Measurements from ENCODE around the gene COASY. TPM values are rescaled to one million over a fixed set of nuclear protein-coding genes. Genes with fewer than 3 reads are reported as not detected.

The COASY gene
- total RNA-seq, 4 donors from 2014 or later = 42.1 to 95.4 (median 80.2) TPM

- TF ChIP-seq POLR2A (IDR thresholded peaks at IDR 0.05) = peak; percentile 35 to 83
- no peak for TF ChIP-seq CTCF (IDR thresholded peaks at IDR 0.05)
- H3K36me3 ChIP-seq = peaks cover 0 to 66% (median 0%) of the 10 kb centered on the region in 3 donors
- H3K9me3 ChIP-seq = no peaks in the 10 kb centered on the region
- peak within 1 kb of the TSS; percentile 77 to 95 (median 90) for H3K4me3 ChIP-seq
- no peaks in the 10 kb centered on the region for H3K27me3 ChIP-seq
- peak within 1 kb of the TSS; percentile 96 to 100 (median 97) for H3K27ac ChIP-seq
- H3K4me1 ChIP-seq = peaks cover 0 to 46% (median 30%) of the 10 kb centered on the region in 4 donors
- DNase-seq = peak; percentile 93 to 98 (median 97)
Measured at GRCh38 chr17:42566883-42567573, 5.1 kb downstream of the COASY start, which contains the start of gene MLX. Gene MLX, plus strand, starts transcription at chr17:42567100. Its CDS starts 25 bp downstream, at chr17:42567125.

- no peaks in the 10 kb centered on the region for H3K27me3 ChIP-seq
- peak overlapping the region; percentile 96 to 100 (median 97) for H3K27ac ChIP-seq
- no peaks in the 10 kb centered on the region for H3K9me3 ChIP-seq
- peaks cover 0 to 35% (median 21%) of the 10 kb centered on the region in 4 donors for H3K4me1 ChIP-seq
- TF ChIP-seq POLR2A (IDR thresholded peaks at IDR 0.05) (no peak), CTCF (IDR thresholded peaks at IDR 0.05) (no peak)
- DNase-seq = peak in 1 of 3 donors; percentile 37
- H3K36me3 ChIP-seq = peaks cover 0 to 80% (median 0%) of the 10 kb centered on the region in 3 donors
- peak overlapping the region in 2 of 4 donors; percentile 77 to 95 for H3K4me3 ChIP-seq
Measured at GRCh38 chr17:42568341-42569111, 6.6 kb downstream of the COASY start.

GRCh38 chr17:42571435-42572225, 9.7 kb downstream of the COASY start:
- TF ChIP-seq CTCF (IDR thresholded peaks at IDR 0.05) (no peak), POLR2A (IDR thresholded peaks at IDR 0.05) (no peak)
- Histone ChIP-seq H3K9me3 (no peaks in the 10 kb centered on the region), H3K36me3 (peaks cover 0 to 71% (median 0%) of the 10 kb centered on the region in 3 donors), H3K4me1 (peaks cover 0 to 19% (median 10%) of the 10 kb centered on the region in 4 donors), H3K4me3 (no peak overlapping the region), H3K27me3 (no peaks in the 10 kb centered on the region), H3K27ac (no peak overlapping the region)
- DNase-seq = peak in 1 of 3 donors; percentile 25

GRCh38 chr17:42573095-42573494, 11.1 kb downstream of the COASY start:
- H3K4me1 ChIP-seq = peaks cover 0 to 24% (median 9%) of the 10 kb centered on the region in 4 donors

More at GRCh38 chr17:42573095-42573494, 11.1 kb downstream of the COASY start:
- DNase-seq = peak in 1 of 3 donors; percentile 13
- H3K27ac ChIP-seq = no peak overlapping the region
- no peaks in the 10 kb centered on the region for H3K9me3 ChIP-seq
- H3K36me3 ChIP-seq = peaks cover 0 to 71% (median 0%) of the 10 kb centered on the region in 3 donors
- TF ChIP-seq CTCF (IDR thresholded peaks at IDR 0.05) (no peak), POLR2A (IDR thresholded peaks at IDR 0.05) (no peak)
- H3K4me3 ChIP-seq = no peak overlapping the region
- H3K27me3 ChIP-seq = no peaks in the 10 kb centered on the region
